HG03025 (cell line): ENCODE measurements around the gene MEIS2.

Experiments used
- ATAC-seq: cut with Tn5 transposase; IDR thresholded peaks from one replicate; pipeline ENCODE4 v1.9.1; 2021; ENCODE audit warnings: mild to moderate bottlenecking, moderate library complexity; ENCODE audit not compliant: unreplicated experiment, low FRiP score

The MEIS2 gene

GRCh38 chr15:36883713-36884517, 216.4 kb downstream of the MEIS2 start:
- peak; percentile 89 for ATAC-seq

- ATAC-seq: no peak
Measured at GRCh38 chr15:36882487-36883131, 217.7 kb downstream of the MEIS2 start.

GRCh38 chr15:36882056-36882455, 218.3 kb downstream of the MEIS2 start:
- ATAC-seq: no peak

- ATAC-seq: no peak
Measured at GRCh38 chr15:36881516-36881915, 218.8 kb downstream of the MEIS2 start.

GRCh38 chr15:36880913-36881460, 219.4 kb downstream of the MEIS2 start:
- ATAC-seq: no peak

GRCh38 chr15:36880224-36880912, 220.0 kb downstream of the MEIS2 start:
- ATAC-seq: no peak

GRCh38 chr15:36879568-36880222, 220.7 kb downstream of the MEIS2 start:
- no peak for ATAC-seq

GRCh38 chr15:36878684-36879262, 221.6 kb downstream of the MEIS2 start:
- ATAC-seq: no peak

GRCh38 chr15:36877796-36878683, 222.3 kb downstream of the MEIS2 start:
- no peak for ATAC-seq

- ATAC-seq: no peak
Measured at GRCh38 chr15:36877294-36877693, 223.1 kb downstream of the MEIS2 start.

GRCh38 chr15:36875740-36876334, 224.5 kb downstream of the MEIS2 start:
- ATAC-seq: no peak

- ATAC-seq: no peak
Measured at GRCh38 chr15:36874930-36875329, 225.4 kb downstream of the MEIS2 start.

GRCh38 chr15:36867436-36867835, 232.9 kb downstream of the MEIS2 start:
- no peak for ATAC-seq

- ATAC-seq: no peak
Measured at GRCh38 chr15:36866896-36867295, 233.5 kb downstream of the MEIS2 start.

GRCh38 chr15:36863570-36863969, 236.8 kb downstream of the MEIS2 start:
- no peak for ATAC-seq

- no peak for ATAC-seq
Measured at GRCh38 chr15:36860792-36861191, 239.6 kb downstream of the MEIS2 start.

GRCh38 chr15:36858423-36858822, 241.9 kb downstream of the MEIS2 start:
- no peak for ATAC-seq

- no peak for ATAC-seq
Measured at GRCh38 chr15:36856339-36856973, 243.9 kb downstream of the MEIS2 start.
